HUES48 (cell line): ENCODE measurements around the gene PSORS1C1.

Experiments
- H3K27ac ChIP-seq: one replicate; pipeline ENCODE4 v1.7.0; 2013; ENCODE audit warnings: low read depth, low read length, inconsistent platforms
- H3K27me3 ChIP-seq: 2 replicates; pipeline ENCODE4 v1.6.1; 2013; ENCODE audit warnings: mild to moderate bottlenecking, low read length; ENCODE audit not compliant: control insufficient read depth, insufficient read depth
- H3K36me3 ChIP-seq: 2 replicates; pipeline ENCODE4 v1.6.1; 2013; ENCODE audit warnings: low read length; ENCODE audit not compliant: control insufficient read depth, insufficient read depth
- H3K4me1 ChIP-seq: 2 replicates; pipeline ENCODE4 v1.6.1; 2013; ENCODE audit warnings: mild to moderate bottlenecking, low read length; ENCODE audit not compliant: control insufficient read depth, insufficient read depth
- H3K4me3 ChIP-seq: 2 replicates; pipeline ENCODE4 v1.5.1; 2013; ENCODE audit warnings: mild to moderate bottlenecking, low read depth, low read length
- H3K9ac ChIP-seq: 2 replicates; pipeline ENCODE4 v1.6.1; 2013; ENCODE audit warnings: mild to moderate bottlenecking, low read depth, low read length, moderate library complexity
- H3K9me3 ChIP-seq: 2 replicates; pipeline ENCODE4 v1.6.1; 2013; ENCODE audit warnings: low read length; ENCODE audit not compliant: control insufficient read depth, insufficient read depth

Gene PSORS1C1

GRCh38 chr6:31083742-31084354, 30.8 kb upstream of the PSORS1C1 start:
- no peaks in the 10 kb centered on the region for H3K36me3 ChIP-seq
- no peak overlapping the region for H3K4me3 ChIP-seq
- H3K27me3 ChIP-seq: no peaks in the 10 kb centered on the region
- H3K4me1 ChIP-seq: peaks cover 11% of the 10 kb centered on the region; the same call in 1 of the 2 replicates
- H3K9me3 ChIP-seq: no peaks in the 10 kb centered on the region
- H3K9ac ChIP-seq: no peak overlapping the region
- H3K27ac ChIP-seq: no peak overlapping the region

GRCh38 chr6:31086788-31087440, 27.7 kb upstream of the PSORS1C1 start:
- Histone ChIP-seq H3K4me1 (peaks cover 8% of the 10 kb centered on the region; the same call in 1 of the 2 replicates), H3K27ac (no peak overlapping the region), H3K9ac (no peak overlapping the region), H3K27me3 (no peaks in the 10 kb centered on the region), H3K4me3 (no peak overlapping the region), H3K36me3 (no peaks in the 10 kb centered on the region), H3K9me3 (no peaks in the 10 kb centered on the region)

- no peaks in the 10 kb centered on the region for H3K36me3 ChIP-seq
- peaks cover 8% of the 10 kb centered on the region; the same call in 1 of the 2 replicates for H3K4me1 ChIP-seq
- H3K4me3 ChIP-seq: no peak overlapping the region
- H3K9ac ChIP-seq: no peak overlapping the region
- H3K9me3 ChIP-seq: no peaks in the 10 kb centered on the region
- no peak overlapping the region for H3K27ac ChIP-seq
- H3K27me3 ChIP-seq: no peaks in the 10 kb centered on the region
Observed at GRCh38 chr6:31087494-31088089, 27.0 kb upstream of the PSORS1C1 start.

GRCh38 chr6:31090275-31090972, 24.2 kb upstream of the PSORS1C1 start:
- Histone ChIP-seq H3K36me3 (no peaks in the 10 kb centered on the region), H3K4me1 (peaks cover 12% of the 10 kb centered on the region), H3K9ac (no peak overlapping the region), H3K27me3 (no peaks in the 10 kb centered on the region), H3K9me3 (no peaks in the 10 kb centered on the region), H3K4me3 (no peak overlapping the region), H3K27ac (no peak overlapping the region)

- Histone ChIP-seq H3K27me3 (no peaks in the 10 kb centered on the region), H3K9ac (no peak overlapping the region), H3K4me3 (no peak overlapping the region), H3K36me3 (no peaks in the 10 kb centered on the region), H3K4me1 (peaks cover 12% of the 10 kb centered on the region), H3K27ac (no peak overlapping the region), H3K9me3 (no peaks in the 10 kb centered on the region)
Observed at GRCh38 chr6:31090973-31091364, 23.6 kb upstream of the PSORS1C1 start.

GRCh38 chr6:31091680-31092079, 22.9 kb upstream of the PSORS1C1 start:
- no peaks in the 10 kb centered on the region for H3K9me3 ChIP-seq
- H3K4me1 ChIP-seq: peaks cover 12% of the 10 kb centered on the region
- no peak overlapping the region for H3K4me3 ChIP-seq
- no peak overlapping the region for H3K9ac ChIP-seq
- no peaks in the 10 kb centered on the region for H3K27me3 ChIP-seq
- H3K27ac ChIP-seq: no peak overlapping the region
- no peaks in the 10 kb centered on the region for H3K36me3 ChIP-seq

- Histone ChIP-seq H3K27ac (no peak overlapping the region), H3K9me3 (no peaks in the 10 kb centered on the region), H3K36me3 (no peaks in the 10 kb centered on the region), H3K9ac (no peak overlapping the region), H3K4me3 (no peak overlapping the region), H3K27me3 (no peaks in the 10 kb centered on the region), H3K4me1 (peaks cover 10% of the 10 kb centered on the region)
Observed at GRCh38 chr6:31092238-31092637, 22.4 kb upstream of the PSORS1C1 start.

- Histone ChIP-seq H3K36me3 (no peaks in the 10 kb centered on the region), H3K4me3 (no peak overlapping the region), H3K9ac (no peak overlapping the region), H3K4me1 (peaks cover 7% of the 10 kb centered on the region; the same call in 1 of the 2 replicates), H3K27me3 (no peaks in the 10 kb centered on the region), H3K9me3 (no peaks in the 10 kb centered on the region), H3K27ac (no peak overlapping the region)
Observed at GRCh38 chr6:31092769-31093505, 21.7 kb upstream of the PSORS1C1 start.

- no peaks in the 10 kb centered on the region for H3K9me3 ChIP-seq
- no peaks in the 10 kb centered on the region for H3K36me3 ChIP-seq
- H3K27ac ChIP-seq: no peak overlapping the region
- H3K27me3 ChIP-seq: no peaks in the 10 kb centered on the region
- no peak overlapping the region for H3K9ac ChIP-seq
- H3K4me1 ChIP-seq: peaks cover 7% of the 10 kb centered on the region; the same call in 1 of the 2 replicates
- no peak overlapping the region for H3K4me3 ChIP-seq
Observed at GRCh38 chr6:31094389-31094881, 20.2 kb upstream of the PSORS1C1 start.

GRCh38 chr6:31096215-31096614, 18.4 kb upstream of the PSORS1C1 start:
- H3K9ac ChIP-seq: no peak overlapping the region
- no peaks in the 10 kb centered on the region for H3K27me3 ChIP-seq

More at GRCh38 chr6:31096215-31096614, 18.4 kb upstream of the PSORS1C1 start:
- Histone ChIP-seq H3K27ac (no peak overlapping the region), H3K4me1 (peaks cover 7% of the 10 kb centered on the region; the same call in 1 of the 2 replicates), H3K36me3 (no peaks in the 10 kb centered on the region), H3K4me3 (no peak overlapping the region), H3K9me3 (no peaks in the 10 kb centered on the region)
